ENCODE data around the gene POM121C.
"Not testable (repeated sequence)": the region's sequence is repeated elsewhere in the genome, so short reads cannot be mapped to it uniquely, and the experiment has no call there.

POM121C gene

DNA sequence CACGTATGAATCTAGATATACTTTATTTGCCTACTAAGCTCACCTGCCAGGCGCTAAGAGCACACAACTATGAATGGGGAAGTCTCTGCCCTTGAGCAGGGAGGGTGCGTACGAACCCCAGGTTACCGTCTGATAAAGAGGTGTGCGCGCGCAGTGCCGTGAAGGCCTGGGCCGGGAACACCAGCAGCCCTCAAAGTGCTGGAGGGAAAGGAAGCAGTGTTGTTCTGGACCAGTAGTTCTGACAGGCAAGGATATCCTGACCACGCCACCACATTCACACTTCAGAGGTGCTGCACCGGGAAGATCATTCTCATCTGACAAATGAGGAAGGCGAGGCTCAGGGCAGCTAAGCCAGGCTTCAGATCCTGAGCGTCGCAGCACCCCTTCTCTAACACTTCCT lies 62.6 kb downstream of the POM121C start:
- not testable (repeated sequence) for DNase-seq (ENCODE audit: low spot score)

DNA sequence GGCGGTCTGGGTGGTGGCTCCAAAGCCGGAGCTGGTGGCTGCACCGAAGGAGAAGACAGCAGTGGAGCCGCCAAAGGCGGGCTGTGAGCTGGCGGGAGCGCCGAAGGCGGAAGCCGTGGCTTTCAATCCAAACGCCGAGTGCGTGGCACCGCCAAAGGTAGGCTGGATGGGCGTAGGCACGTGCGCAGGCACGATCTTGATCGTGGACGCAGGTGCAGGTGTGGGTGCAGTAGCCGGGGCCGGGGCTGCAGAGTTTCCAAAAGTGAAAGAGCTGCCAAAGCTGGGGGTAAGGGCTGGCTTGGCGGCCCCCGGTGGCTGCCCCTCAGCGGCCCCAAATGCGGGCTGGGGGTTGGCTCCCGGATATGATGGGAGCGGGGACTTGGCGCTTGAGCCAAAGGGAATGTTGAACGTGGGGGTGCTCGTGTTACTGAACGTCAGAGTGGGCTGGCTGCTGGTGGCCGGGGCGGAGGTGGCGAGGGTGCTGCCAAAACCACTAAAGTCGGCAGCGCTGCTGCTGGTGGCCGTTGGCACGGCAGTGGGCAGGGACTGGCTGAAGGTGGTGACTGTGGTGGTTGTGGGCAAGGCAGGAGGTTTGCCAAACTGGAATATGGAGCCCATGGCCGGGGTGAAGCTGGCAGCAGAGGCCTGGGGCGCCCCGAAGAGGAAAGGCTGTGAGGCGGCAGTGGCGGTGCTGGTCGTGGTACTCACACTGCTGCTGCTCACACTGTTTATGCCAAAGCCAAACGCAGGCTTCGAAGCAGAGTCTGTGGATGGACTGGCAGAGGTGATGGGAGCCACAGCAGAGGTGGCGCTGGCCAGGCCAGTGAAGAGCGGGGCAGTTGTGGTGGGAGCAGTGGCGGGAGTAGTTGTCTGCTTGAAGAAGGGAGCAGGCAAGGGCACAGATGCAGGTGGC lies 64.0 kb downstream of the POM121C start:
- DNase-seq (ENCODE audit: low spot score) = not testable (repeated sequence)

DNA sequence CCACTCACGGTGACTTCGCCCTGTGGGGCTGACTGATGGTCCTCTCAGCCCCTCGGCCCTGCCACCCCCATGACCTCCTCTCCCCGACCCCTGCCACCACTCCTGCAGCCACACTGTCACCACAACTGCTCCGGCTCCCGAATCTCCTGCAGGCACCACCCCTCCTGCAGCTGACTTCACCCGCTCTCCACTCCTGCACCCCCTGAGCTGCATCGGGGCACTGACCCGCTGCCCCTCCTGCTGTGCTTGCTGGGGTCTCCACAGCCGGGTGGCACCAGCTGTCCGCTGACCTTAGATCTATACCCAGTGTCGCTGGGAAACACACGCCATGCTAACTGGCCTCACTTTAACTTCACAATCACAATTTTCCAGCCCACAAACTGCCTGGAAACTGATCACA lies 65.9 kb downstream of the POM121C start:
- not testable (repeated sequence) for DNase-seq (ENCODE audit: low spot score)

DNA sequence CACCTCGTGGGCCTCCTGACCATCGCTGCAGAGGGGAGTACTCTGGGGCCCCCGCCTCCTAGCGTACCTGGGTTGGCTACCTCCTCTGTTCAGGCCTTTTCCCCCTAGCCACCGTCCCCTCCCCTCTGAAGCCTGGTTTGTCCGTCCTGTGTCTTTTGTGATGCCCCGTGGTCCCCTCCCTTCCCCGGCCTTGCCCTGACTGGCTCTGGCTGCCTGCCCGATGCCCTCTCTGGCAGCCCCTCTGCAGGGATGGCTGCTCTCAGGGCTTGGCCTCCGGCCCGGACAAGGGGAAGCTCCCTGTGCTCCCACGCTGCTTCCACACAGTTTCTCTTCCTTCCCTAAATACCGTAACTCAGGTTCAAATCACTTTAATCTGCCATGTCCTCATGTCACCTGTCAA lies 66.4 kb downstream of the POM121C start:
- not testable (repeated sequence) for DNase-seq (ENCODE audit: low spot score)

DNA sequence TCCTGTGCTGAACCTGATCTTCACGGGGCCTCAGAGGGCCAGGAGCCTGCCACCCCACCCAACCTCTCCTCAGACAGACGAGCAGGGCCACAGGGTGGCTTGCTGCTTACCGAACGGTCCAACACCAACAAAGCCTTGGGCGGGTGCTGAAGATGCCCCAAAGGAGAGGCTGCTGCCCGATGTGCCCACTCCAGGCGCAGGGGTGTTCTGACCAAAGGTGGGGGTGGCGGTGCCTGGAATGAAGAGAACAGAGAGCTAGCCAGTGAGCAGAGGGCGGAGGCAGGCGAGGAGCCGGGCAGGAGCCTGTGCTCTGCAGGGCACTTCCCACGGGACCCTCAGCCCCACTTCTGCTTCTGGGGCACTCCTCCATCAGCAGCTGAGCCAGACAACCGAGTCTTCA lies 66.9 kb downstream of the POM121C start:
- DNase-seq (ENCODE audit: low spot score) = not testable (repeated sequence)

DNA sequence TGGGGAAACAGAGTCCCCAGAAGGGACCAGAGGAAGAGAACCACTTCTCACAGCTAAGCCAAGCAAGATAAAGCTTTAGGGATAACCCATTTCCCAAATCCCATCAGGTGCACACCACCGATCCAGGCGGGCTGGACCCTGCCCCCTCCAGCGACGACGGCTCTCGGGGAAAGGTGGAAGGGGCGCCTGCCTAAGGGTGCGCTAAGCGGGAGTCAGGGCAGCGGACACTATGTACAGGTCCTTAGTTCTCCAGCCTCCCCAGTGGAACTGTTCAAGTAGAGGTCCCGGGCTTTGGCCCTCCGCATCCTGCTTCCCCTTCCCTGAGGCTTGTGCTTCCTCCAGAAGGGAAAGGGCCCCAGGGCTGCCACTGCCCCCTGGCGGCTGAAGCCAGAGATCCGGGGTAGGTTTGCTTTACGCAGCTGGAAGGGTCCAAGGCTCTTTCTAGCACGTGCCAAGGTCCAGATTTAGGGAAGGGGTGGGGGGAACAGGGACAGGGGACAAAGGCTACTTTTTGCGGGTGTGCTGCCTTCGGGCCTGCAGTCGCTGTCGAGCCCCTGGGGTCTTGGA lies 67.7 kb downstream of the POM121C start:
- DNase-seq (ENCODE audit: low spot score) = not testable (repeated sequence)

DNA sequence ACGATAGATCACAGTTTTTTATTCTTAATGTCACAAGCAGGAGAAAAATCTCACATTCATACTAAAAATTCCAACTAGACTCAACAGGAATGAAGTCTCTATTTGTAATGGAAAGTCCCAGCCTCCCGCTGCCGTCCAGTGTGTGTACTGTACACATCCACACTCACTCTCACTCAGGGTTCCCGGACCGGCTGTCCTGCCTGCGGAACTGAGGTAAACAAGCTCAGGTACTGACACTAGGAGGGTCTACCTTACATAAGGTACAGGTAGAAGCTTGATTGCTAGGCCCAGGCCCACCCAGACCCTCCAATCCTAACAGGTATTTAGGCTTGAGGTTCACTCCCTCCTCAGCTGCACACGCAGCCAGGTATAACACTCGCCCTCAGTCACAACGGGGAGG lies 69.3 kb downstream of the POM121C start:
- not testable (repeated sequence) for DNase-seq (ENCODE audit: low spot score)

DNA sequence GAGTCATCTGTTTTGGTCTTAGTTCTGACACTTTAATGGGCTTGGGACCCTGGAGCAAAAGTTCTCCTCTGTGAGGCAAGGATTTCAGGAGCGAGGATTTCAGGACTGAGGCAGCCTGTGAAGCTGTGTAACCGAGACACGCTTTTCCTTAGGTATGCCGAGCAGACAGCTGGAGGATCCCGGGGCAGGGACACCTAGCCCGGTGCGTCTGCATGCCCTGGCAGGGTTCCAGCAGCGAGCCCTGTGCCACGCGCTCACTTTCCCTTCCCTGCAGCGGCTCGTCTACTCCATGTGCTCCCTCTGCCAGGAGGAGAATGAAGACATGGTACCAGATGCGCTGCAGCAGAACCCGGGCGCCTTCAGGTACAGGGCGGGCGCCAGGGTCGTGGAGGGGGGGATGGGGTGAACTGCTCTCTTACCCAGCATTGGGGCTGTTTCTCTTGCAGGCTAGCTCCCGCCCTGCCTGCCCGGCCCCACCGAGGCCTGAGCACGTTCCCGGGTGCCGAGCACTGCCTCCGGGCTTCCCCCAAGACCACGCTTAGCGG lies 70.2 kb downstream of the POM121C start:
- DNase-seq (ENCODE audit: low spot score) = not testable (repeated sequence)

DNA sequence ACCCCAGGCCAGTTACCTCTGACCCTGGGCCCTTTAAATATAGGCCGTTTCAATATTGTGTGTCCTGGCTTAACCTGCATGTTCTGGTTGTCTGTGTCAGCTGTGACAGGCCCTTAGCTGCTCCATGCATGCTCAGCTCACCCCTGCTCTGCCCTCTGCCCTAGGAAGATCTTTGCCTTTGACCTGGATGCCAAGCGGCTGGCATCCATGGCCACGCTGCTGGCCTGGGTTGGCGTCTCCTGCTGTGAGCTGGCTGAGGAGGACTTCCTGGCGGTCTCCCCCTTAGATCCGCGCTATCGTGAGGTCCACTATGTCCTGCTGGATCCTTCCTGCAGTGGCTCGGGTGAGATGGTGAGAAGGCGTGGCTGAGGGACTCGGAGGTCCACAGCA lies 70.7 kb downstream of the POM121C start:
- not testable (repeated sequence) for DNase-seq (ENCODE audit: low spot score)

DNA sequence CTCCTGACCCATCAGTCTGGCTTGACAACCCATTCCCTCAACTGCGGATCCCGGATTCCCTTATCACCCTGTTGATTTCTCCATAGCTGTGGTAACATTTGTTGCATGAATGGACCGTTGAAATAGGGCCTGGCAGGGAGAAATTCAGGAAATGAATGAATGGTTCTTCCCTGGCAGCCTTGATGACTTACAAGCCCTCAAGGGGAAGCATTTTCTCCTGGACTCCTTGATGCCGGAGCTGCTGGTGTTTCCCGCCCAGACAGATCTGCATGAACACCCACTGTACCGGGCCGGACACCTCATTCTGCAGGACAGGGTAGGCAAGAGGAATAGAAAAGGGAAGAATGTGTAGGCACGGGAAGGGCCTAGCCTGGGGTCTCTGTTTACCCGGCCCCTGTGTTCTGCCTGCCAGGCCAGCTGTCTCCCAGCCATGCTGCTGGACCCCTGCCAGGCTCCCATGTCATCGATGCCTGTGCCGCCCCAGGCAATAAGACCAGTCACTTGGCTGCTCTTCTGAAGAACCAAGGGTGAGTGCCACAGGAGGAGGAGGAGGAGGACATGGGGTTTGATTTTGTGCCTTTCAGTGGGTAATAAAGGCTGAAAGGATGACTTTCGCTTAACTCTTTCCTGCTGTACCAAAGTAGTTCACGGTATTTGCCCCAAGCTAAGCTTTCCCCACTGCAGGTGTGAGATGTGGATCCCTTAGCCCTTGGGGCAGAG lies 71.2 kb downstream of the POM121C start:
- DNase-seq (ENCODE audit: low spot score) = not testable (repeated sequence)

DNA sequence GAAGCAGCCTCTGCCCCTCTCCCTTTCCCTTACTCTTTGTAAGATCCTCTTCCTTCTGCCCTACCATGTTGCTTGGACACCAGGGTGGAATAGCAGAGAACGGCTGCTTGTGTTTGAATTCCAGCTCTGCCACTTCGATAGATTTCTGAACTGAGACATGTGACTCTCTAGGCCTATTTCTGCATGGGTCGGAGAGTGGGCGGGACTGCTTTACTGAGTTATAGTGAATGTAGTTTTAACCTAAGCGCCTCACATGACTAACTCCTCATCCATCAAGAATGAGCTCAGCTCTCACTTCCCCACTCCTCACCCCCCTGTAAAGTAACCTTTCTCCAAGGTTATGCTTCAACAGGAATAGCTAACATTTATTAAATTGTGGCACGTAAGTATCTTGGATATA lies 71.9 kb downstream of the POM121C start:
- not testable (repeated sequence) for DNase-seq (ENCODE audit: low spot score)

DNA sequence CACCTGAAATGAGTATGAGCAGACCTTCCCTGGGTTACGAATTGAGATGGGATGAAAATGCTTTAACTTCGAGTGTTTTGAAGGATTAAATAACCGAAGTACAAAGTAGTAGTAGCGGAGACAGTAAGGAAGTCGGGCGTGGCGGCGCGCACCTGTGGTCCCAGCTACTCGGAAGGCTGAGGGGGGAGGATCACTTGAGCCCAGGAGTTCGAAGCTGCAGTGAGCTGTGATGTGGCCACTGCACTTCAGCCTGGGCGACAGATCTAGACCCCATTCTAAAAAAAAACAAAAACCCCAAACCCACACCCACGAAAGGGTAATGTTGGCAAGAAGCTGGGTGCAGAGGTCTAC lies 75.3 kb downstream of the POM121C start:
- DNase-seq (ENCODE audit: low spot score) = not testable (repeated sequence)

DNA sequence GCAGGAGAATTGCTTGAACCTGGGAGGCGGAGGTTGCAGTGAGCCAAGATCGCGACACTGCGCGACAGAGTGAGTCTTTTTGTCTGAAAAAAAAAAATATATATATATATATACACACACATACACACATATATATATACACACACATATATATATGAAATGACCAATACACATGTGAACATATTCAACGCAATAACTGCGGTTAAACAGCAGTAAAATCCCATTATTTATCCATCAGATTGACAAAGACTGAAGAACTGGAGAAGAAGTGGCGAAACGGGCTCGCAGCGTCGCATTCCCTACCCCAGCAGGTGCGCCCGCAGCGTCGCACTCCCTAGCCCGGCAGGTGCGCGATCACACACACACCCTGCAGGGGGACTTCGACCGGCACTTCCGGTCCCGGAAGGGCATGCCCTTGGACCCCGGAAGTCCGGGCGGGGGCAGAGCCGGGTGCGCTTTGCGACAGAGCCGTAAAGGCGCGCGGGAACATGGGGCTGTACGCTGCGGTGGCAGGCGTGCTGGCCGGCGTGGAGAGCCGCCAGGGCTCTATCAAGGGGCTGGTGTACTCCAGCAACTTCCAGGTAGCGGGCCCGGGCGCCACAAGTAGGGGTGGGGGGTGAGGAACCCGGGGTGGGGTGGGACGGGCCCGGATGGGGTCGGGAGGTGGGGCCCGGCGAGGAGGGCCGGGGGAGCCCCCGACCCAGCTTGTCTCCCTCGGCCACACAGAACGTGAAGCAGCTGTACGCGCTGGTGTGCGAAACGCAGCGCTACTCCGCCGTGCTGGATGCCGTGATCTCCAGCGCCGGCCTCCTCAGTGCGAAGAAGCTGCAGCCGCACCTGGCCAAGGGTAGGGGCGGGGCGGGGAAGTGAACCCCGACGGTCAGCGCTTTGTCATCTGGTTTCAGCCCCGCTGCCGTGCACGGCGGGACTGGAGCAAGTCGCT lies 75.9 kb downstream of the POM121C start:
- not testable (repeated sequence) for DNase-seq (ENCODE audit: low spot score)

DNA sequence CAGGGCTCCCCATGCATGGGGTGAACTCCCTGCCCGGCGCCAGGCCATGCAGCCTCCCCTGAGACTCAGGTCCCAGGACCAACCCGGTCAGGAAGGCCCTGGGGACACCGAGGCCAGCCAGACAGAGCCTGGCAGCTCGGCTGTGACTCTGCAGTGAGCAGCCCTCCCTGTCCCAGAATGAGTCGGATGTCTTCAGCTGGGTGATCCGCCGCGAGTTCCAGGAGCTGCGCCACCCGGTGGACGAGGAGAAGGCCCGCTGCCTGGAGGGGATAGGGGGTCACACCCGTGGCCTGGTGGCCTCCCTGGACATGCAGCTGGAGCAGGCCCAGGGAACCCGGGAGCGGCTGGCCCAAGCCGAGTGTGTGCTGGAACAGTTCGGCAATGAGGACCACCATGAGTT lies 81.4 kb downstream of the POM121C start:
- not testable (repeated sequence) for DNase-seq (ENCODE audit: low spot score)

DNA sequence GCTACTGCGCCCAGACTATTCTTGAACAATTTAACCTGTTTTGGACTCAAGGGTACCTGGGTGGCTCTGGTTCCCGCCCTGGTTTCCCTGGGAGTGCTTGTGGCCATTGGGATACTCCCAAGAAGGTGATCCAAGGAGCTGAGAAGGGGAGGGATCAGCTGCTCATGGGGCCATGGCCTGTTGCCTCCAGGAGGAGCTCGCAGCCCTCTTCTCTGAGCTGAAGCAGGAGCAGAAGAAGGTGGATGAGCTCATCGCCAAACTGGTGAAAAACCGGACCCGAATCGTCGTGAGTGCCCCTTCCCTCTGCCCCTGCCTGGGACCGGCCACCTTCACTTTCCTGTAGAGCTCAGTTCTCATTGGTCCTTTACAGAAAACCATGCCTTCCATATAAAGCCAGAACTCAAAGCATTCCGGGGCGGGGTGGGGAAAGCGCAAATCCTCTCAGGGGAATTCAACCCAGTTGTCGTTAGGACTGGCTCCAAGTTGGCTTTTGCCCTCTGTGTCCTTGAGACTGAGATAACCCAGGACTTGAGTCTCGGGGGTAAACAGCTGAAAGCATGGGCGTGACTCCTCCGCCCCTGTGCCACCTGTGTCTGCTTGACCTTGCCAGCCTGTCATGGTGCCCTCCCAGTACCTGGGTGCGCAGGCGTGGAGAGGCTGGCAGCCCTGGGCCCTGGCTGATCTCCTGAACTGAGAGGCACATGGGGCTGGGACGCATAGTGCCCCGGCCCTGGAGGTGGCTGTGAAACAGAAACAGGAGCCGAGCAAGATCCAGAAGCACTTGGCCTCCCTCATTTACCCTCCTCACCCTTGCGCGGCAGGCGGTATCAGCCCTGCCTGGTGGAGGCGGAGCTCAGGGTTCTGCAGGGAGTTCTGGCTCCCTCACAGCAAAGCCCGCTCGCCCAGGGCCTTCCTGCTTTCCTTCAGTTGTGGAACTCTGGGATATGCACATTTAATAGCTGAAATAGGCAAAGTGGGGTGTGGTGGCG lies 82.3 kb downstream of the POM121C start:
- not testable (repeated sequence) for DNase-seq (ENCODE audit: low spot score)

DNA sequence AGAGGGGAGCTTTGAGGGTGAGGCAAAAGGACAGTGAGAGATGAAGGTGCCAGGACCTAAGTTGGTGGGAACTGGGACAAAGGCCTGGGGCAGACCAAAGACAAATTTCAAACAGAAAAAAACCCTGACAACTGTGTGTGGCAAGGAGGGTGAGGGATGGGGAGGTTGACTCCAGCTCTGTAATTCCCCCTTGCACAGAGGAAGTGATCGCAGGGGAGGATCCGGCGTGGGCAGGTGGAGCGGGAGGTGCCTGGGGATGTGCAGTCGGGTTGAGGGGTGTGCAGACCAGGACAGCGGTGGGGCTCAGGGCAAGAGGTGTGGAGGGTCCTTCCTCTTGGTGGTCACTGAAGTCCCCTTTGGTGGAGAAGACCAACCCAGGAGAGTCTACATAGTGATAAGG lies 85.5 kb downstream of the POM121C start:
- not testable (repeated sequence) for DNase-seq (ENCODE audit: low spot score)

DNA sequence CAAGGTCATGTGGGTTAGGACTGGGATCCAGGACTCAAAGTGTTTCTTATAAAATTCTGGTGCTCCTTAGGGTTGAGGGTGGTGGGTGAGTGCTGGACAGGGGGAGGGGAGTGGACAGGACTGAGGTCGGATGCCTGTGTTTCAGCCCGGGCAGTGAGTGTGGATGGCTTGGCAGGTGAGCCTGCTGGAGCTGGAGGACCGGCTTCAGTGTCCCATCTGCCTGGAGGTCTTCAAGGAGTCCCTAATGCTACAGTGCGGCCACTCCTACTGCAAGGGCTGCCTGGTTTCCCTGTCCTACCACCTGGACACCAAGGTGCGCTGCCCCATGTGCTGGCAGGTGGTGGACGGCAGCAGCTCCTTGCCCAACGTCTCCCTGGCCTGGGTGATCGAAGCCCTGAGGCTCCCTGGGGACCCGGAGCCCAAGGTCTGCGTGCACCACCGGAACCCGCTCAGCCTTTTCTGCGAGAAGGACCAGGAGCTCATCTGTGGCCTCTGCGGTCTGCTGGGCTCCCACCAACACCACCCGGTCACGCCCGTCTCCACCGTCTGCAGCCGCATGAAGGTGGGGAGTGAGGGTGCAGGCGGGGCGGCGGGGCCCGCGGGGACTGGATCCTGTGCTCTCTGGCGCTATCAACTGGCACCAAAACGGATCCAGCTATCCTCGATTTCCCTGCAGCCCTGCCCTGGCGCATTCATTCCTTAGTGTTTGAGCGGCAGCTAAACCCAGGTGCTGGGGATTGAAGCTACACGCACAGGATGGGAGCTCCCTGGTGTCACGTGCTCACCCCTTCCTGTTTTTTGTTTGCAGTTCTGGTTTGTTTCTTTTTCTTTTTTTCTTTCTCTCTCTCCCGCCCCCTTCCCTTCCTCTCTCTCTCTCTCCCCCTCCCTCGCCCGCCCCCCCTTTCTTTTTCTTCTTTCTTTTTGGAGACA lies 87.1 kb downstream of the POM121C start:
- DNase-seq (ENCODE audit: low spot score) = not testable (repeated sequence)

DNA sequence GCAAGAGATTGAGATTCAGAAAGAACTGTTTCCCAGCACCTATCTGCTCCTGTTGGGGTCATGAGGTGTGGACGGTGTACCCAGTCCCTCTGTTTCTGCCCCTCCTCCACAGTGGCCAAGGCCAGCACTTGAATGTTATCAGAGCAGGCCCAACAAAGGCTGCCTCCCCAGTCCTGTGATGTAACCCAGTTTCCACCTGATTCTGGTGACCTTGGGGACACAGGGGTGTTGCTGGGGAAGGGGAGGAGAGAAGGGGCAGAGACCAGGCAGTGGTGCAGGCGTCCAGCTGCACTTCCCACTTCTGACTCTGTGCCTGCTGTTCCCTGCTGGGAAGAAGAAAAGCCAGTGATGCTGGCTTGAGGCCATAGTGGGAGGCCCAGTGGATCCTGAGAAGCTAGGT lies 88.2 kb downstream of the POM121C start:
- DNase-seq (ENCODE audit: low spot score) = not testable (repeated sequence)

DNA sequence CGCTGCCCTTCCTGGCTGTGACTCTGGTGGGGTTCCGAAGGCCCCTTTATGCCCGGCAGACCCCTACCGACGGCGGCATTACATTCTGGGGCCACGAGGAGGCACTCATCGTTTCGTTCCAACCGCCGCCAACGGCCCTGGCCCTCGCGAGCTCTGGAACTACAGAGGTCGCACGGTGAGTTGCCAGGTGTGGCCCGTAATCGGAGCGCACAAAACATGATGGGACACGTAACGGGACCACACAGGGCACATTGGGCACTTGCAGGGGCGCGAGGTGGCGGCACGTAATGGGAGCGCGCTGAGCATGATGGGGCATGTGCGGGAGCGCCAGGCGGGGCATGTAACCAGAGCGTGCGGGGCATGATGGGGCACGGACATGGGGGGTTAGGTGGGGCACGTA lies 90.8 kb downstream of the POM121C start, which contains the start of gene TRIM73:
TSS of gene TRIM73 (plus strand) at position 301 of the 400 bp plus-strand sequence. CDS start 3,305 bp downstream, outside the sequence.
- not testable (repeated sequence) for DNase-seq (ENCODE audit: low spot score)
